ENCODE data around the gene UBA1. TPM values are rescaled to one million over a fixed set of nuclear protein-coding genes. Genes with fewer than 3 reads are reported as not detected.

UBA1 gene
- total RNA-seq, 2 donors from 2014 or later: 227 to 243 TPM

GRCh38 chrX:47228550-47229270 lies 35.1 kb downstream of the UBA1 start:
- Mint-ChIP-seq H3K9me3 (no peaks in the 10 kb centered on the region), H3K36me3 (no peaks in the 10 kb centered on the region), H3K4me1 (ENCODE audit: low read depth in 2 of 2) (peaks cover 0 to 14% of the 10 kb centered on the region in 2 donors), H3K27me3 (no peaks in the 10 kb centered on the region), H3K4me3 (no peak overlapping the region), H3K27ac (no peak overlapping the region)
- ATAC-seq (no peak), DNase-seq (ENCODE audit: low spot score) (no peak)

- no peaks in the 10 kb centered on the region for H3K36me3 Mint-ChIP-seq
- H3K4me1 Mint-ChIP-seq (ENCODE audit: low read depth in 2 of 2): peaks cover 0 to 11% of the 10 kb centered on the region in 2 donors
- no peaks in the 10 kb centered on the region for H3K9me3 Mint-ChIP-seq
- no peaks in the 10 kb centered on the region for H3K27me3 Mint-ChIP-seq
- ATAC-seq: no peak
- peak; percentile 32 for DNase-seq (ENCODE audit: low spot score)
- H3K27ac Mint-ChIP-seq: no peak overlapping the region
- H3K4me3 Mint-ChIP-seq: no peak overlapping the region
Observed at GRCh38 chrX:47229427-47229826, 35.8 kb downstream of the UBA1 start.

GRCh38 chrX:47230136-47230868 lies 36.7 kb downstream of the UBA1 start:
- Mint-ChIP-seq H3K36me3 (no peaks in the 10 kb centered on the region), H3K4me3 (no peak overlapping the region), H3K4me1 (ENCODE audit: low read depth in 2 of 2) (peaks cover 3 to 15% of the 10 kb centered on the region in 2 donors), H3K27ac (no peak overlapping the region), H3K27me3 (no peaks in the 10 kb centered on the region), H3K9me3 (no peaks in the 10 kb centered on the region)
- ATAC-seq: no peak
- DNase-seq (ENCODE audit: low spot score): no peak

- ATAC-seq: no peak
- peak overlapping the region in 1 of 2 donors; percentile 94 for H3K27ac Mint-ChIP-seq
- no peaks in the 10 kb centered on the region for H3K36me3 Mint-ChIP-seq
- DNase-seq (ENCODE audit: low spot score): no peak
- H3K4me3 Mint-ChIP-seq: no peak overlapping the region
- peaks cover 11 to 22% of the 10 kb centered on the region in 2 donors for H3K4me1 Mint-ChIP-seq (ENCODE audit: low read depth in 2 of 2)
- no peaks in the 10 kb centered on the region for H3K9me3 Mint-ChIP-seq
- H3K27me3 Mint-ChIP-seq: no peaks in the 10 kb centered on the region
Observed at GRCh38 chrX:47231167-47231566, 37.5 kb downstream of the UBA1 start.

- peak; percentile 18 for DNase-seq (ENCODE audit: low spot score)
- no peaks in the 10 kb centered on the region for H3K27me3 Mint-ChIP-seq
- peak overlapping the region; percentile 93 for H3K4me3 Mint-ChIP-seq
- H3K36me3 Mint-ChIP-seq: no peaks in the 10 kb centered on the region
- peaks cover 11 to 22% of the 10 kb centered on the region in 2 donors for H3K4me1 Mint-ChIP-seq (ENCODE audit: low read depth in 2 of 2)
- no peaks in the 10 kb centered on the region for H3K9me3 Mint-ChIP-seq
- ATAC-seq: no peak
- peak overlapping the region; percentile 91 to 94 for H3K27ac Mint-ChIP-seq
Observed at GRCh38 chrX:47232197-47232802, 38.7 kb downstream of the UBA1 start.

GRCh38 chrX:47232803-47233332 lies 39.2 kb downstream of the UBA1 start, which contains the start of gene USP11:
TSS of gene USP11 (plus strand) at chrX:47233009. CDS start at chrX:47233044, 35 bp downstream.
- DNase-seq (ENCODE audit: low spot score) (no peak), ATAC-seq (peak; percentile 17 to 52)
- Mint-ChIP-seq H3K4me1 (ENCODE audit: low read depth in 2 of 2) (peaks cover 11 to 22% of the 10 kb centered on the region in 2 donors), H3K4me3 (peak within 1 kb of the TSS; percentile 93), H3K27ac (peak within 1 kb of the TSS; percentile 91 to 94), H3K9me3 (no peaks in the 10 kb centered on the region), H3K27me3 (no peaks in the 10 kb centered on the region), H3K36me3 (no peaks in the 10 kb centered on the region)

GRCh38 chrX:47233333-47234113 lies 39.9 kb downstream of the UBA1 start:
- ATAC-seq (peak; percentile 95 to 97), DNase-seq (ENCODE audit: low spot score) (peak; percentile 95)
- Mint-ChIP-seq H3K9me3 (no peaks in the 10 kb centered on the region), H3K27me3 (no peaks in the 10 kb centered on the region), H3K36me3 (no peaks in the 10 kb centered on the region), H3K4me3 (peak overlapping the region; percentile 93), H3K27ac (peak overlapping the region; percentile 91 to 94), H3K4me1 (ENCODE audit: low read depth in 2 of 2) (peaks cover 11 to 22% of the 10 kb centered on the region in 2 donors)

- peak overlapping the region; percentile 91 to 94 for H3K27ac Mint-ChIP-seq
- peaks cover 11 to 26% of the 10 kb centered on the region in 2 donors for H3K4me1 Mint-ChIP-seq (ENCODE audit: low read depth in 2 of 2)
- ATAC-seq: no peak
- peak overlapping the region; percentile 93 for H3K4me3 Mint-ChIP-seq
- no peaks in the 10 kb centered on the region for H3K36me3 Mint-ChIP-seq
- no peaks in the 10 kb centered on the region for H3K9me3 Mint-ChIP-seq
- no peaks in the 10 kb centered on the region for H3K27me3 Mint-ChIP-seq
- no peak for DNase-seq (ENCODE audit: low spot score)
Observed at GRCh38 chrX:47234583-47234982, 41.0 kb downstream of the UBA1 start.

- no peaks in the 10 kb centered on the region for H3K36me3 Mint-ChIP-seq
- H3K9me3 Mint-ChIP-seq: no peaks in the 10 kb centered on the region
- H3K27me3 Mint-ChIP-seq: no peaks in the 10 kb centered on the region
- H3K4me3 Mint-ChIP-seq: peak overlapping the region; percentile 55
- H3K27ac Mint-ChIP-seq: peak overlapping the region in 1 of 2 donors; percentile 45
- no peak for DNase-seq (ENCODE audit: low spot score)
- peaks cover 11 to 31% of the 10 kb centered on the region in 2 donors for H3K4me1 Mint-ChIP-seq (ENCODE audit: low read depth in 2 of 2)
- ATAC-seq: no peak
Observed at GRCh38 chrX:47235691-47236103, 42.1 kb downstream of the UBA1 start.

- no peak for DNase-seq (ENCODE audit: low spot score)
- no peak for ATAC-seq
- Mint-ChIP-seq H3K36me3 (no peaks in the 10 kb centered on the region), H3K4me1 (ENCODE audit: low read depth in 2 of 2) (peaks cover 11 to 23% of the 10 kb centered on the region in 2 donors), H3K9me3 (no peaks in the 10 kb centered on the region), H3K27ac (no peak overlapping the region), H3K27me3 (no peaks in the 10 kb centered on the region), H3K4me3 (no peak overlapping the region)
Observed at GRCh38 chrX:47239199-47239598, 45.6 kb downstream of the UBA1 start.

GRCh38 chrX:47239898-47240545 lies 46.4 kb downstream of the UBA1 start:
- H3K36me3 Mint-ChIP-seq: no peaks in the 10 kb centered on the region
- no peaks in the 10 kb centered on the region for H3K9me3 Mint-ChIP-seq
- H3K4me1 Mint-ChIP-seq (ENCODE audit: low read depth in 2 of 2): peaks cover 11 to 22% of the 10 kb centered on the region in 2 donors
- no peaks in the 10 kb centered on the region for H3K27me3 Mint-ChIP-seq
- DNase-seq (ENCODE audit: low spot score) (no peak), ATAC-seq (peak in 1 of 2 donors; percentile 34)
- no peak overlapping the region for H3K27ac Mint-ChIP-seq
- no peak overlapping the region for H3K4me3 Mint-ChIP-seq

- Mint-ChIP-seq H3K4me3 (no peak overlapping the region), H3K9me3 (no peaks in the 10 kb centered on the region), H3K36me3 (no peaks in the 10 kb centered on the region), H3K27ac (no peak overlapping the region), H3K4me1 (ENCODE audit: low read depth in 2 of 2) (peaks cover 5 to 16% of the 10 kb centered on the region in 2 donors), H3K27me3 (no peaks in the 10 kb centered on the region)
- no peak for DNase-seq (ENCODE audit: low spot score)
- ATAC-seq: no peak
Observed at GRCh38 chrX:47240619-47241018, 47.0 kb downstream of the UBA1 start.
